HCEC 1CT (cell line): ENCODE data around the gene PRND.
"Not testable (repeated sequence)": the region's sequence is repeated elsewhere in the genome, so short reads cannot be mapped to it uniquely, and the experiment has no call there.

Source experiments
- DNase-seq: peaks from one replicate; pipeline ENCODE4 v3.0.0-alpha.2; 2017

Gene PRND

DNA sequence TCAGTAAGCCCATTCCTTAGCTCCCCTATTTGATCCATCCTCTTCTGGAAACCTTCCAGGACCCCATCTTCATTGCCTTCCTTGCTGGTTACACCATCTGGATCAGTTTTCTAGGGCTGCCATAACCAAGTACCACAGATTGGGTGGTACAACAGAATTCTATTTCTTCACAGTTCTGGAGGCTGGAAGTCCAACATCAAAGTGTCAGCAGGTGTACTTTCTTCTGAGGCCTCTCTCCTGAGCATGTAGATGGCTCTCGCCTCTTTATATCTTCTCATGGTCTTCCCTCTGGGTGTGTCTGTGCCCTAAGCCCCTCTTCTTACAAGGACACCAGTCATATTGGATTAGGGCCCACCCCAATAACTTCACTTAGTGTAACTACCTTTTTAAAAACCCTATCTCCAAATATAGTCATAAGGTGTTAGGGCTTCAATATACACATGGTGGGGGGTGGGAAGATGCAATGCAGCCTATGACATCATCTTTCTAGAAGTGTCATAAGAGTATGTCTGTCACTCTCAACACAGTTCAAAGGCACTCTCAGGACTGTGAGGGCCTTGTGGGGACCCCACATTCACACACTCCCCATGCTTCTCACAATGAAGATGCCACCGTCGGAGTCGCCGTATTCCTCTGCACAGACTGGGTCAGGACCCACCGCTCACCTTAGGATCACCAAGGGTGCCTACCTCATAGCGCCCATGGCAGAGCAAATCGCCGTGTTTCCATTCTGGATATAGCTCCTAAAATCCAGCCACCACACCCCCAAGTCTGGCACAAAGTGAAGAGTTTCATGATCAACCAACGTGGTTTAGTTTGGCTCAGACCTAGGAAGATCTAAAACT lies 12.2 kb upstream of the PRND start:
- DNase-seq = no peak

DNA sequence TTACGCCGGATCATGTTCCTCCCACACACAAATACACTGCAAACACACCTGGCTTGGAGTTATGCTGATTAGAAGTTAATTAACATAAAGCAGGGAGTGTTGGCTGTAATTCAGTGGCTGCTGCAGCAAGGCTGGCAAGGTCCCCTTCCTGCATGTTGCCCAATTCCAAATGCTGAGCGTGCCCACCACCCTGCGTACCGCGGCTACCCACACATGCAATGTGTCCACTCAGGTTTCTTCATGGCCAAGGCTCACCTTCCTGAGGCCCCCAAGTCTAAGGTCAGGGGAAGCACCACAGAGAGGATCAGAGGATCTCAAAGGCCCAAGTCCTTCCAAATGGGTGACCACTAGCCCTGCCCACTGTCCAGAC lies 11.6 kb upstream of the PRND start:
- no peak for DNase-seq

DNA sequence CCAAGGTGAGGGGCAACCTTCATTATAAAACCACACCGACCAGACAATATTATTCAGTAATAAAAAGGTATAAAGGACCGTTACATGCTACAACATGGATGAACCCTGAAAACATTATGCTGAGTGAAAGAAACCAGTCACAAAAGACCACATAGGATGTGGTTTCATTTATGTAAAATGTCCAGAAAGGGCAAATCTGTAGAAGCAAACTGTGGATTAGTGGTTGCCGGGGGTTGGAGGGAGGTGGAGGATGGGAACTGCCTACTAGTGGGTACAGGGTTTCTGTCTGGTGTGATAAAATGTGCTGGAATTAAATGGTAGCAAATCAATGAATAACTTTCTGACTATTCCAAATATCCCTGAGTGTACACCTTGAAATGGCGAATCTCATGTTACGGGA lies 10.2 kb upstream of the PRND start:
- DNase-seq = no peak

DNA sequence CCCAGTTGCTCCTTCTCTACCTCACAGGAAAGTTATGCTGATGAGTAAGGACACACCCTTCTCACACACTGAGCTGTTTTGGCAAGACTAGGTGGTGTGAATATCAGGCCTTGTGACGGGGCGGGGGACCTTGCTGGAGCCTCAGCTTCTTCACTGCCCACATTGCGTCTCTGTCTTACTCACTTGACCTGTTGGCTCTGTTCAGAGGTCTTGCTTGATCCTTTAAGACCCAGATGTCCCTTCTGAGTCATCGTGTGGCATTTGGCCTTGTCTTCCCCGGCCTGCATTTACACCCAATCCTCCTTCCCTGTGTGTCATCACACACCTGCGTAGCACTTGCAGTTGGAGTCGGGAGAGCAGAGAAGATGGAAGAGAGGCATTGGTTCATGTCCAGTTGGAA lies 8.3 kb upstream of the PRND start:
- peak; percentile 45 for DNase-seq

DNA sequence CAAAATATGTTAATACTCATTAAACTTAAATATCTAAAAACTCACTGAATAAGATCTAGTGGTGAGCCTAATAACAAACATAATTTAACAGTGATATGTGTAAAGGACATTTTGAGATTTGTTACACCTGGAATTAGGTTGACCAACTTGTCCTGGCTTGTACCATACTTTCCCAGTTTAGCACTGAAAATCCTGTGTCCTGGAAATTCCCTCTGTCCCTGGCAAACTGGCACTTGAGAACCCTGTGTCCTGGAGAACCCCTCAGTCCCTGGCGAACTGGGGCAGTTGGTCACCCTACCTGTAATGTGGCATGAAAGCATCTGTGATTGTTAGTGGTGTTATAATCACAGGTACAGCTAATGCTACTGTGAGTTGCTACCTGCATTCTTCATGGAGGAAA lies 6.9 kb upstream of the PRND start:
- no peak for DNase-seq

DNA sequence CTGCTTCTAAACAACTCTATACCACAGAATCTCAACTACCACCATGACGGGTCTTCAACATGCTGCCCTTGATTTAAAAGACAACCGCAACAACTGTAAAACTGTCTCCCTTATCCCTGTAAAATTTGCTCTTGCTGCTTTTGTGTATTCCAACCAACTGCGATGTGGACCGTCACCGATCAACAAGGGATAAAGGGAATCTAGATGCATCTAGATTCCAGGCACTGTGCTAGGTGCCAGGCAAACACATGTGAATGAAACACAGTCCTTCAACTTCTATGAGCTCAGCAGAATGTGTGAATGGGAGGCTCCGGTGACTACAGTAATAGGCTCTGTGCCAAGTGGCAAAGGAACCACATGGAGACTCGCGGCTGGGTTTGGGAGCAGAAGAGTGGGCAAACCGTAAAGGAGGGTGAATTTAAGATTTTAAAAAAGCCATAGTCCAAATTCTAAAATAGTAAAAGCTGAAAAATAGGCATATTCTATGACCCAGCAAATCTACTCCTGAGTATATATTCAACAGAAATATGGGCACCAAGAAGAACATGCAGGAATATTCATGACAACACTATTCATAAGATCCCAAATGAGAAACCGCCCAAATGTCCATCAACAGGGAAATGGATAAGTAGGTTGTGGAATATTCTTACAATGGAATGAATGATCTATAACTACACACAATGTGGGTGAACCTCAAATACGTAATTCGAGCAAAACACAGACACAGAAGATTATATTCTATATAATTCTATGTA lies 3.7 kb upstream of the PRND start:
- no peak for DNase-seq

DNA sequence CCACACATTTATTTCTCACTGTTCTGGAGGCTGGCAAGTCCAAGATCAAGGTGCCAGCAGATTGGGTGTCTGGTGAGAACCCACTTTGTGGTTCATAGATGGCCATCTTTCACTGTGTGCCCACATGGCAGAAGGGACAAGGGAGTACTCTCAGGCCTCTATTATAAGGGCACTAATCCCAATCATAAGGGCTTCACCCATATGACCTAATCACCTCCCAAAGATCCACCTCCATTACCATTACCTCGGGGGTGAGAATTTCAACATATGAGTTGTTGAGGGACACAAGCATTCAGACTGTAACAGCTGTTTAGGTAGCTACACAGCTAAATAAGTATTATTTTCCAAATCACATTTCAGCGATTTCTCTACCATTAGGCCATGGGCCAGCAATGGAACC lies 2.5 kb upstream of the PRND start:
- DNase-seq = no peak

DNA sequence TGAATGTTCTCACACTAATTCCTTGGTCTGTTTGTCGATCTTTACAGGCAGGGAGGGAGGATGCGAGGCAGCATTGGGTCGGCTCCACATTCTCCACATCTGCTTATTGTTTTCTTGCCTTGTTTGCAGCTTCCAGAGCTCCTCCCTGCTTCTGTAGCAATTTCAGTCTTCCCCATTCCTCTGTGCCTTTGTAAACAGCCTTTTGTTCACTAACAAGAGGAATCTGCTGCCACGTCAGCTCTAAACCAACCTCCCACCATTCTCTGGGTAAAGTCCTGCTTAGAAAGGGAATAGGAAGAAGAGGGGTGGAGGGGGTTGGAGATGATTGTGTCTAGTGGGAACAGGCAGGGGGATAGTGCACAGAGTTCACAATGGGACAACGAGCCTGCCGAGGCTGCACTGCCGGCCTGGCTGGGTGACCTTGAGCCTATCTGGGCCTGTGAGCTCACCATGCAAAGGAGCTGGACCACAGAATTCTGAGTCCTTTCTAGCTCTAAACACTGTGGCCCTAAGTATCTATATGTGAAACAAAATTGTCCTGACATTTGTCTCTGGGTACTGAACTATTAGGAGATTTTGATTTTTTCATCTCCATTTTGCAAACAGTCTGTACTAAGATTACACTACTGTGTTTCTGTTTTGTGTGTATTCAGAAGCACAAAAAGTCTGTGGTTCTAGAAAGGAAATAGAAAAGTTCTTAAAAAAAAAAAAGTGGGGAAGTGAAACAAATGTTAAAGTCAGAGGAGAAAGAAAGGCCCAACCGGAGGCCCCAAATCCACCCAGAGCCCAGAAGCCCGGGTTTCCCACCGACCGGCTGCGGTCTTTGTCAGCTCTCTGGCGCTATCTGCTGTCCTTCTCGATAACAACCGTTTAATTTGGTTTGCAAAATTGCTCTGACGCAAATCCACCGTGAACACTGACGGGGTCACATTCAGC lies 1.4 kb upstream of the PRND start:
- DNase-seq = peak; percentile 57

DNA sequence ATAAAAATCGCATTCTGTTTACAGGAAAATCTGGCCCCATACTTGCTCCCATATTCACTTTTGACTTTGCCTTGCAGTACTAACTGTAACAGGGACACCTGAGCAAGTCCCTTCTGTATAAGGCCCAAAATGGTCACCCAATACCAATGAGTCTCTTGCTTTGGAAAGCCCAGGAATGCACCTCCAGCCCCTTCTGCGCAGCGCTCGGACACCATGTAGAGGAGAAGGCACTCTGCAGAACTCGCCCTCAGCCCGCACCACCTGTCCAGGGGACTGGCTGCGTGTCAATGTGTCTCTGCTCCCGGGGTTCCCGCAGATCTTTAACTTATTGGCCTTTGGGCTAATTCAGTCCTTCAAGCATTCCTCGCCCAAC lies 746 bp upstream of the PRND start:
- DNase-seq = no peak

DNA sequence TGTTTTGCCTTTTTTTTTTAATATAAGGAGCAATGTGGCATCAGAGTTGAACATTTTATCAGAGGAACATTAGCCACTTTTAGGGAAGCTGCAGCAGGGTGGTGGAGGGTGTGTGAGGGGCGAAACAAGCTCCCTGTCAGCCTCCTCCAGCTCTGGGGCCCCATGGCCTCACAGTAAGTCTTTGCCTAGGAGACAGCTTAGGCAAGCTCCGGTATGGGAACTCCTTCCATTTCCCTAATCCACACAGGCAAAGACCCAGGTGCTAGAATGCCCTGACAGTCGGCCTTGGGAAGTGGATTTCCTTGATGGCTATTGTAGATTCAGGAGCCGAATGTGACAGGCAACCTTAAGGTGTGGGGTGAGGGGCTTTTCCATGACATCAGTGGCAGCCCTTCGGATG lies 862 bp downstream of the PRND start:
- DNase-seq = no peak

DNA sequence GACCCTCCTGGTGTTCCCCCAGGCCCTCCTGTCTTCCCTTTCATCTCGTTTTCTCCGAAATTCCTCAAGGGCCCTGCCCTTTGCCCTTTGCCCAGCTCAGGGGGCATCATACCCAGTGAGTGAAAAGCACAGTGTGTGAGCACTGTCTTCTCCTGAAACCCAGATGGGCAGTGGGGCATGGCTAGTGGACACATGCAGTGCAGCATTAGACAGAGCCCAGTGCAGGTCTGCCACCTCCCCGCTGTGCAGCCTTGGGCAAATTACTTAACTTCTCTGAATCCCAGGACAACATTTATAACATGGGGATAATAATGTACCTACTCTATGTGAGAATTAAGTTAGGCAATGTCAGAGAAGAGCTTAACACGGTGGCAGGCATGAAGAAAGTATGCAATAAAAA lies 1.3 kb downstream of the PRND start:
- DNase-seq = no peak

DNA sequence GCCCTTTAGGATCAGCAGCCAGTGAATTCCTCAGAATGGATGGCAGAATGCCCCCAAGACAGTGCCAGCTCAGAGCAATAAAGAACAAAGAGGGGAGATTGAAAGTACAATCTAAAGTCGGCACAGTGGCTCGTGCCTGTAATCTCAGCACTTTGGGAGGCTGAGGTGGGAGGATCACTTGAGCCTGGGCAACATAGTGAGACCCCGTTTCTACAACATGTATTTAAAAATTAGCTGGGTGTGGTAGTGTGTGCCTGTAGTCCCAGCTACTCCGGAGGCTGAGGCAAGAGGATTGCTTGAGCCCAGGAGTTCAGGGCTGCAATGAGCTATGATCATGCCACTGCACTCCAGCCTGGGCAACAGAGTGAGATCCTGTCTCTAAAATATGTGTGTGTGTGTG lies 1.8 kb downstream of the PRND start:
- DNase-seq = not testable (repeated sequence)

DNA sequence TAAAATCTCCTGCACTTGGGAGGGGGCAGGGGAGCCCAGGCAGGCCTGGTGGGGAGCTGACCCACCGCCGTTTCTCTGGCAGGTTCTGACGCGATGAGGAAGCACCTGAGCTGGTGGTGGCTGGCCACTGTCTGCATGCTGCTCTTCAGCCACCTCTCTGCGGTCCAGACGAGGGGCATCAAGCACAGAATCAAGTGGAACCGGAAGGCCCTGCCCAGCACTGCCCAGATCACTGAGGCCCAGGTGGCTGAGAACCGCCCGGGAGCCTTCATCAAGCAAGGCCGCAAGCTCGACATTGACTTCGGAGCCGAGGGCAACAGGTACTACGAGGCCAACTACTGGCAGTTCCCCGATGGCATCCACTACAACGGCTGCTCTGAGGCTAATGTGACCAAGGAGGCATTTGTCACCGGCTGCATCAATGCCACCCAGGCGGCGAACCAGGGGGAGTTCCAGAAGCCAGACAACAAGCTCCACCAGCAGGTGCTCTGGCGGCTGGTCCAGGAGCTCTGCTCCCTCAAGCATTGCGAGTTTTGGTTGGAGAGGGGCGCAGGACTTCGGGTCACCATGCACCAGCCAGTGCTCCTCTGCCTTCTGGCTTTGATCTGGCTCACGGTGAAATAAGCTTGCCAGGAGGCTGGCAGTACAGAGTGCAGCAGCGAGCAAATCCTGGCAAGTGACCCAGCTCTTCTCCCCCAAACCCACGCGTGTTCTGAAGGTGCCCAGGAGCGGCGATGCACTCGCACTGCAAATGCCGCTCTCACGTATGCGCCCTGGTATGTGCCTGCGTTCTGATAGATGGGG lies 3.0 kb downstream of the PRND start:
- DNase-seq = no peak

DNA sequence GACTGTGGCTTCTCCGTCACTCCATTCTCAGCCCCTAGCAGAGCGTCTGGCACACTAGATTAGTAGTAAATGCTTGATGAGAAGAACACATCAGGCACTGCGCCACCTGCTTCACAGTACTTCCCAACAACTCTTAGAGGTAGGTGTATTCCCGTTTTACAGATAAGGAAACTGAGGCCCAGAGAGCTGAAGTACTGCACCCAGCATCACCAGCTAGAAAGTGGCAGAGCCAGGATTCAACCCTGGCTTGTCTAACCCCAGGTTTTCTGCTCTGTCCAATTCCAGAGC lies 3.5 kb downstream of the PRND start:
- DNase-seq = no peak

DNA sequence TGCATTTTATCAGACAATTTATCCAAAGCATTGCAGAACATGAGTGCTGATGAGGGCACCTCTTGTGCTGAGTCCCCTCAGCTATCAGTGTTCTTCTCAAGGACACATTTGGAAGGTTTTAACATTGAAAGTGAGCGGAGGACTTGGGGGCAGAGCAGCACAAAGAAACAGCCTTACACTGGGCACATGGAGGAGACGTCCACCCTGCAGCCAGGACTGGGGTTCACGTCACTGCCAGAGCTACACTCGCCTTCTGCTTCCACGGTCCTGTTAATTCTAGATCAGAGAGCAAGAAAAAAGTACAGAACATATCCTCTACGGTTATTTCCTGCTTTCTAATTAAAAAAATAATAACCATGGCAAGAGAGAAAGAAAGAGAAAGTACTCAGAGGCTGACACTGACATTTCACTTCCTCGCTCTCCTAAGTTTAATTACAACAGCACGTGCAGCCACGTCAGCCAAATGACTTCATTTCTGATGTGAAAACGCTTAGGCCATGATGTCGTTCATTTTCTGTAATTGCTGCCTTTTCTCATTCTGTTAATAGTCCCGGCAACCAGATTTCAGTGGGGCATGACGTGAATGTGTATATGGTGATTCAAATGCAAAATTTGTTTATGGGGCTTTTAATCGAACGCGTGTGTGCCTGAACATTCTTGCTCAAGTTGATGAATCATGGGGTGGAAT lies 5.1 kb downstream of the PRND start:
- DNase-seq = peak; percentile 76

DNA sequence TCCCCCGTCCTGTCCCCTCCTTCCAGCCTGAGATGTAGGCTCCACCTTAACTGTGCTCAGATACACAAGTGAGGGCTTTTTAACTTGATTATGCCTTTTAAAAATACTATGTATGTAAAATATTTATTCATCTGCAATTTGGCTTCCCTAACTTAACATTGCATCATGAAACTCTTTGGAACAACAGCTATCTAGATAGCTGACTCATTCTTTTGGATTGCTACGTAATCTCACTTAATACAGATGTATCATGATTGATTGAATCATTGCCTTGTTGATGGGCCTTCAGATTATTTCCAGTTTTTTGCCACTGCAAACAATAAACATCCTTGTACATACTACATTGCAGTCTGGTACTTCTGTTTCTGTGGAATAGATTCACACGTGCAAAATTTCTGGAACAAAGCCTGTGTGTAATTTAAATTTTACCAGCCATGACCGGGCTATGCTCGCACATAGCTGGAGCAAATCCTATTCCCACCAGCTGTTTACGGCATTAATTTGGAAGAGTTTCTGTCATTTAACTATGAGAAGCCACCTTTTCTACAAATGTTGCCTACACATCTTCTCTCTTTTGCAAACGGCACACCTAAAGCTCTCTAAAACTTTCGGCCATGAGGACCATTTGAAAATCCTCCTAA lies 6.5 kb downstream of the PRND start:
- DNase-seq = peak; percentile 72

DNA sequence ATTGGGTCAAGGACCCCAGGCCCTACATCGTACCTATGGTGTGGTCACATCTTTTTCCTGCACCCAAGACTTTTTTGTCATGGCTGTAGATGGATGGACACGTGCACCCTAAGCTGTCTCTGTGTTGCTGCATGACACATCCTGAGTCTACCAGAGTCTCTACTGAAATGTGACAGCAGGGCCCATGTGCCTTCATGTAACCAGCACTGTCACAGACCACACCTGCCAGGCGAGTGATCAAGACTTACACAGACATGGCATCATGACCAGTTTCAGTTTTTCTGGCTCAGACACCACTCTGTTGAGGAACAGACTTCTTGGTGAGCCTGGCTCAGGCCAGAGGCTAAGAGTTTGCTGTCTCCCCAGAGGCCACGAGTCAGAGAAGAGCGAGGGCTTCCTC lies 7.6 kb downstream of the PRND start:
- DNase-seq = no peak

DNA sequence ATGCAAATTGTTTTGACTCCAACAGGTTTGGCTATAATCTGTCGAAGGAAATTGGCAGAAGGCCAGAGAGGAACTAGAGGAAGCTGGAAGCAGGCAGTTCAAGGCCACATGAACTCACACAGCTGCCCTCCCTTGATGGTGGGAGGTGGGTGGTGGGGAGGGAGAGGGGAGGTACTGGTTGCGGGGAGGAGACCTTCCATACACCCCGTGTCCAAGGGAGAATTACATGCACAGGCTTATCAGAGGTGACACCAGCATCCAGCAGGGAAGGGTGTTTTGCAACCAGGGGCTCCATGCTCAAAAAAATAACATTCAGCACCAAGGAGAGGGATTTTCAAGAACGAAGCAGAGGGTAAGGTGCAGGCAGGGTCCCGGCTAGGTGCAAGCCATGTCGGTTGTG lies 9.1 kb downstream of the PRND start:
- DNase-seq = no peak

DNA sequence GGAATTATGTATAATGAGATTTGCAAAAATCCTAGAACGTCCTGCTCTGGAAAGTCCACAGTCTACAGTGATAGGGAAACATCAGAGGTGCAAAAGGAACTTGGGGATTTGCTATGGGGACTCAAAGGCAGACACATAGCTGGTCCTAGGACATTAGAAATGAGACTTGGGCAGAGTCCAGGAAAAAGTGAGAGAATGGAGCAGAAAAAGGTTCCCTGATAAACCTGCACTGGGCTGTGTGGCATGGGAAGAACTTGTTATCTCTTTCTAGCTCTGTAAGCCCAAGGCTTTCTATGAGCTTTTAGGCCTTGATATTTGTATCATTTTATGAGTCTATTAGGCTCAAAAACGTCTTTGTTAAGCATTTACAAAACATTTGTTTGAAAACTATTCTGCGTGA lies 15.2 kb downstream of the PRND start:
- no peak for DNase-seq

DNA sequence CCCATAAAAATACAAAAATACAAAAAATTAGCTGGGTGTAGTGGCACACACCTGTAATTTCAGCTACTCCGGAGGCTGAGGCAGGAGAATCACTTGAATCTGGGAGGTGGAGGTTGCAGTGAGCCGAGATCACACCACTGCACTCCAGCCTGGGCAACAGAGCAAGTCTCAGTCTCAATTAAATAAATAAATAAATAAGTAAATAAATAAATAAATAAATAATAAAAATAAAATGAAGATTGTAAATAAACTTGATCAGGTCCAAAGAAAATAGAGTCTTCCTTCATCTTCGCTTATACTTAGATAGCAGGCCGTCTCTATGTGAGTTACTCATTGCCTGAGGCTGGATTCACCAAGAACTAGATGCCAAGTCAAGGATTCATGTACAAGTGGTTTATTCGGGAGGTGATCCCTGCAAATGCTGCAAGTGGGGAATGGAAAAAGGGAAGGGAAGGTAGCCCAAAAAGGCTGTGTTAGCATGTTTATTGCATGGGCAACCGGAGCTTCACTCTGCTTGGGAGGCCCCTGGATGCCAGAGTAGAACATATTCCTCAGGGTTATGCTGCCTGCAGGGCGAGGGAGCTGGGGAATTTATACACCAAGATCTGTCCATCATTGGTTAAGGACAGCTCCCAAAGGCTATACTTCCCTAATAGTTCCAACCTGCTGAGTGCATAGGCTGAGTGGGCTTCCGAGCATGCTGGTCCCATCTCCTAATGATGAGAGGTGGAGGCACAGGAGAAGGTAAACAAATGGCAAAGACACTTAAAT lies 16.3 kb downstream of the PRND start:
- no peak for DNase-seq
